Measurements from ENCODE around the gene RIC3.

Gene RIC3

DNA sequence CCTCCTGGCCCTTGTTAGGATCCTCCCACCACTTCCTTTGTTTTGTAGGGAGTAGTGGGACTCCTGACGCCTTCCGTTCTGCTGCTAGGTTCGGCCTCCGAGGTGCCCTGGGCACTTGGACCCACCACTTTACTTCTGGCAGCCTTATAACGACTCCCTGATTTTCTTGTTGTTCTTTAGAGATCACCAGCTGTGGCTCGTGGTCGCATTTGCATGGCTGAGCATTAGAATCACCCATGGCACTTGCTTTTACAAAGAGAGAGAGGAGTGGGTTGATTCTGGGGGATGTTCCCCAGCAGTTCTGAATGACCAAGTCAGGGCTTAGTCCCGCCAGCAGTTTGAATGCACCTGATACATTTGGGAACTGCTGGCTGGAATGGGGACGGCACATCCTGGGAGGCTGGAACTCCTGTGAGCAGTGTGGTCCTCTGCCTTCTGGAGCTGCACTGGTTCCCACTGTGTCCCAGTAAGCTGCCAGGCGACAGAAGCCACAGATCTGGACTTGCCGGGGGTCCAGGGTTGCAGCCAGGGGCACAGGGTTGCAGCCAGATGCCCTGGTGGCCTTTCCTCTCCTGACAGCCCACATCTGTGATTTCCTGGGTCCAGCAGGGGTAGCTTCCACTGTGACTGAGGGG, 83.7 kb downstream of the RIC3 start:
- Histone ChIP-seq H3K23ac (ENCODE audit: low read length) (no peak overlapping the region), H3K4me3 (ENCODE audit: low read length) (no peak overlapping the region), H3K4me1 (ENCODE audit: control insufficient read depth, low read depth, low read length) (peaks cover 10% of the 10 kb centered on the region), H3K9ac (ENCODE audit: low read length) (no peak overlapping the region), H3K36me3 (ENCODE audit: control insufficient read depth, insufficient read depth, low read length) (no peaks in the 10 kb centered on the region), H3K79me1 (ENCODE audit: low read length) (peaks cover 18% of the 10 kb centered on the region), H3K4me2 (ENCODE audit: low read length) (no peak overlapping the region), H3K27ac (ENCODE audit: low read depth, low read length) (no peak overlapping the region), H2BK120ac (ENCODE audit: low read depth, low read length) (no peak overlapping the region), H2AK5ac (ENCODE audit: low read length) (no peak overlapping the region), H2BK15ac (replicated peaks; ENCODE audit: low read depth) (no peak overlapping the region), H3K18ac (ENCODE audit: low read length) (no peak overlapping the region), H3K27me3 (ENCODE audit: insufficient read depth, low read length, poor library complexity) (no peaks in the 10 kb centered on the region), H3K56ac (ENCODE audit: low read length) (peak overlapping the region; percentile 17), H4K8ac (ENCODE audit: low read depth, low read length) (no peak overlapping the region), H3K79me2 (ENCODE audit: control insufficient read depth, insufficient read depth, low read length) (no peaks in the 10 kb centered on the region), H3K4ac (ENCODE audit: low read depth, low read length) (no peak overlapping the region), H4K5ac (ENCODE audit: low read length) (no peak overlapping the region), H2BK5ac (ENCODE audit: low read length) (no peak overlapping the region)
- no CpG with 5 or more reads among the region's 11 CpGs for WGBS (ENCODE audit: extremely low coverage, insufficient coverage, low lambda C conversion rate)
- no peak for DNase-seq

DNA sequence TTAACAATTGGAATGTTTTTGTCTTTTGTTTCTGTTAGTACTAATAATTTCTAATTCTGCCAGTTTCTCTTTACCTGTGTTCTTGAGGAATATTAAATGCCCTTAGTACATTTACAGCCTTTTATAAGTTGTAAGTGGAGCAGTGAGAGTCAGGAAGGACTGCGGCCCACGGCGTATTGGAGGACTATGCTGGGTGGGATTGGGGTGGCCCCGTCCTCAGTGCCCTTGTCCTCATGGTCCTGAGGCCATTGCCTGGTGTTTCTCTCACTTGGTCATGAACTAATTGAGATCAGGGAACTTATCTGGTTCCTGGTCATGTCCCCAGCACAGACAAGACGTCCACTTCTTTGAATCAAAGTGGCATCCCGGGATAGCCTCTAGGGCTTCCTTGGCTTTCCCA, 84.5 kb downstream of the RIC3 start:
- Histone ChIP-seq H3K79me2 (ENCODE audit: control insufficient read depth, insufficient read depth, low read length) (no peaks in the 10 kb centered on the region), H4K8ac (ENCODE audit: low read depth, low read length) (no peak overlapping the region), H3K36me3 (ENCODE audit: control insufficient read depth, insufficient read depth, low read length) (no peaks in the 10 kb centered on the region), H3K18ac (ENCODE audit: low read length) (no peak overlapping the region), H3K56ac (ENCODE audit: low read length) (no peak overlapping the region), H2AK5ac (ENCODE audit: low read length) (no peak overlapping the region), H3K9ac (ENCODE audit: low read length) (no peak overlapping the region), H3K4me3 (ENCODE audit: low read length) (no peak overlapping the region), H2BK5ac (ENCODE audit: low read length) (no peak overlapping the region), H3K4me1 (ENCODE audit: control insufficient read depth, low read depth, low read length) (peaks cover 10% of the 10 kb centered on the region), H3K4ac (ENCODE audit: low read depth, low read length) (no peak overlapping the region), H4K5ac (ENCODE audit: low read length) (no peak overlapping the region), H3K79me1 (ENCODE audit: low read length) (peaks cover 18% of the 10 kb centered on the region), H3K27ac (ENCODE audit: low read depth, low read length) (no peak overlapping the region), H3K27me3 (ENCODE audit: insufficient read depth, low read length, poor library complexity) (no peaks in the 10 kb centered on the region), H2BK120ac (ENCODE audit: low read depth, low read length) (no peak overlapping the region), H3K4me2 (ENCODE audit: low read length) (no peak overlapping the region), H2BK15ac (replicated peaks; ENCODE audit: low read depth) (no peak overlapping the region), H3K23ac (ENCODE audit: low read length) (no peak overlapping the region)
- whole genome bisulfite sequencing (ENCODE audit: extremely low coverage, insufficient coverage, low lambda C conversion rate) = no CpG with 5 or more reads among the region's 6 CpGs
- DNase-seq = no peak

DNA sequence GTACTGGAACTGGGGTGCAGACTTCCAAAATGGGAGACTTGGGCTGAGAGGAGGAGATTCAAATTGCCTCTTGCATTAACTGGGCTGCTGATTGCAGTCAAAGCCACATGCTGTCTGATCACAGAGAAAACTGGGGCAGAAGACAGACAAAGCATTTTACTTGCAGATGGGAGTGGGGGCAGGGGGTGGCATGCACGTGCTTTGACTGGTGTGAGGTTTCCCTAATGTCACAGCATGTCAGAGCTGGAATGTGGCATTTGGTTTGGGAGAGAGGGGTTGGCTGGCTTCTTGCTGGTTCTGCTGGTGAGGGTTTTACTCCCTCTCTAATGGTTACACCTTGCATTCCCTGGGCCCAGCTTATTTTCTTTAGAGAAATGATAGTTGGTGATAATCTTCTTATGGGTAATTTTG, 84.9 kb downstream of the RIC3 start:
- H3K79me2 ChIP-seq (ENCODE audit: control insufficient read depth, insufficient read depth, low read length) = no peaks in the 10 kb centered on the region
- H2BK120ac ChIP-seq (ENCODE audit: low read depth, low read length) = no peak overlapping the region
- H3K4ac ChIP-seq (ENCODE audit: low read depth, low read length) = no peak overlapping the region
- no CpG with 5 or more reads among the region's 1 CpG for WGBS (ENCODE audit: extremely low coverage, insufficient coverage, low lambda C conversion rate)
- H3K36me3 ChIP-seq (ENCODE audit: control insufficient read depth, insufficient read depth, low read length) = no peaks in the 10 kb centered on the region
- no peak overlapping the region for H4K8ac ChIP-seq (ENCODE audit: low read depth, low read length)
- H2BK15ac ChIP-seq (replicated peaks; ENCODE audit: low read depth) = no peak overlapping the region
- H4K5ac ChIP-seq (ENCODE audit: low read length) = no peak overlapping the region
- H3K79me1 ChIP-seq (ENCODE audit: low read length) = peaks cover 18% of the 10 kb centered on the region
- peaks cover 10% of the 10 kb centered on the region for H3K4me1 ChIP-seq (ENCODE audit: control insufficient read depth, low read depth, low read length)
- H3K4me3 ChIP-seq (ENCODE audit: low read length) = no peak overlapping the region
- H3K56ac ChIP-seq (ENCODE audit: low read length) = peak overlapping the region; percentile 4
- H3K23ac ChIP-seq (ENCODE audit: low read length) = no peak overlapping the region
- no peak overlapping the region for H3K18ac ChIP-seq (ENCODE audit: low read length)
- no peaks in the 10 kb centered on the region for H3K27me3 ChIP-seq (ENCODE audit: insufficient read depth, low read length, poor library complexity)
- DNase-seq = peak; percentile 52
- H2BK5ac ChIP-seq (ENCODE audit: low read length) = no peak overlapping the region
- H2AK5ac ChIP-seq (ENCODE audit: low read length) = no peak overlapping the region
- H3K9ac ChIP-seq (ENCODE audit: low read length) = peak overlapping the region; percentile 0
- no peak overlapping the region for H3K4me2 ChIP-seq (ENCODE audit: low read length)
- no peak overlapping the region for H3K27ac ChIP-seq (ENCODE audit: low read depth, low read length)

DNA sequence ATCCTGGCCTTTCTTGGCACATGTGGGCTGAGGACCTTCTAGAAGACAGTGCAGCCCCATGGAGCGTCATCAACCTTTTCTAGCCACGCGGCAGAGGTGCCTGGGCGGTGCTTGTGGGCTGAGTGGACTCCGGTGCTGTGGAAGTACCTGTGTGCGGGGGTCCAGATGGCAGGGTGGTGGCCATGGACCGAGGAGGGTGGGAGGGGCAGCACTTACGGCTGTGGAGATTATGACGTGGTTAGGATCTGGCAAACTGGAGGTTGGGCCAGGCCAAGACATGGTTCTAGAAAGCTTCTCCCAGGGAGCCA, 85.8 kb downstream of the RIC3 start:
- Histone ChIP-seq H3K79me1 (ENCODE audit: low read length) (peaks cover 18% of the 10 kb centered on the region), H3K56ac (ENCODE audit: low read length) (no peak overlapping the region), H3K4ac (ENCODE audit: low read depth, low read length) (no peak overlapping the region), H3K27ac (ENCODE audit: low read depth, low read length) (no peak overlapping the region), H3K4me2 (ENCODE audit: low read length) (no peak overlapping the region), H2BK5ac (ENCODE audit: low read length) (no peak overlapping the region), H3K36me3 (ENCODE audit: control insufficient read depth, insufficient read depth, low read length) (no peaks in the 10 kb centered on the region), H3K18ac (ENCODE audit: low read length) (no peak overlapping the region), H3K4me3 (ENCODE audit: low read length) (no peak overlapping the region), H4K8ac (ENCODE audit: low read depth, low read length) (no peak overlapping the region), H4K5ac (ENCODE audit: low read length) (no peak overlapping the region), H2BK15ac (replicated peaks; ENCODE audit: low read depth) (no peak overlapping the region), H3K9ac (ENCODE audit: low read length) (no peak overlapping the region), H2BK120ac (ENCODE audit: low read depth, low read length) (no peak overlapping the region), H3K4me1 (ENCODE audit: control insufficient read depth, low read depth, low read length) (peaks cover 10% of the 10 kb centered on the region), H3K27me3 (ENCODE audit: insufficient read depth, low read length, poor library complexity) (no peaks in the 10 kb centered on the region), H3K23ac (ENCODE audit: low read length) (no peak overlapping the region), H2AK5ac (ENCODE audit: low read length) (no peak overlapping the region), H3K79me2 (ENCODE audit: control insufficient read depth, insufficient read depth, low read length) (no peaks in the 10 kb centered on the region)
- DNase-seq = no peak
- WGBS (ENCODE audit: extremely low coverage, insufficient coverage, low lambda C conversion rate) = no CpG with 5 or more reads among the region's 9 CpGs

DNA sequence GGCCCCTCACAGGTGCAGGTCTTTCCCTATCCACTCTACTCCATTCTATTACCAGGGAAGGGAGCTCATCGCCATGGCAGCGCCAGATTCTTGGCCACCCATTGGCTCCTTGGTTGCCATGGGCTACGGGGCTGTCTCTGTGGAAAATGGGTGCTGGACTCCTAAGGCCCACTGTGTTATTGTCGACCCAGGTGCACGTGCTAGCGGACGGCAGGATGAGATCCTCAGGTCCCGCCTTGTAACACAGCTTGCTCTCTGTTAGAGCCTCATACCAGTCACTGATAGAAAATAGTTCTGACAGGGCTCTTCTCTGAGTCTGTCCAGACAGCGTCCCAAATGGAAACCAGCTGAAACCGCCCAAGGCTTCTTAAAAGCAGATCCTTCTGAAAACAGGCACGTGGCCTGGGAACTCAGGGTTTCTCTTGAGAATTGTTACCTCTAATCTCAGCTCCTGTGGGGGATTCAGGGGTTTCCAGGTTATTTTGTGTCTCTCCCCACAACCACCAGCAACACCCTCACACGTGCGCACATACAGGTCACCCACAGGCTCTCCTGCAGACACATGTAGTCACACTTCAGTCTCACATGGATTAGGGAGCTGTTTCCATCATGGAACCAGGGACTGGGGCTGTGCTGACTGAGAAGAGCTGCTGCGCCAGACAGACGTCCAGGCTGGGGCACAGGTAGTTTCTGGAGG, 86.3 kb downstream of the RIC3 start:
- Histone ChIP-seq H3K4me1 (ENCODE audit: control insufficient read depth, low read depth, low read length) (peaks cover 10% of the 10 kb centered on the region), H3K4me3 (ENCODE audit: low read length) (no peak overlapping the region), H3K18ac (ENCODE audit: low read length) (no peak overlapping the region), H3K27me3 (ENCODE audit: insufficient read depth, low read length, poor library complexity) (no peaks in the 10 kb centered on the region), H2AK5ac (ENCODE audit: low read length) (no peak overlapping the region), H4K5ac (ENCODE audit: low read length) (no peak overlapping the region), H2BK15ac (replicated peaks; ENCODE audit: low read depth) (no peak overlapping the region), H3K4me2 (ENCODE audit: low read length) (no peak overlapping the region), H3K36me3 (ENCODE audit: control insufficient read depth, insufficient read depth, low read length) (no peaks in the 10 kb centered on the region), H3K56ac (ENCODE audit: low read length) (no peak overlapping the region), H3K27ac (ENCODE audit: low read depth, low read length) (no peak overlapping the region), H3K79me2 (ENCODE audit: control insufficient read depth, insufficient read depth, low read length) (no peaks in the 10 kb centered on the region), H2BK5ac (ENCODE audit: low read length) (no peak overlapping the region), H3K23ac (ENCODE audit: low read length) (no peak overlapping the region), H3K79me1 (ENCODE audit: low read length) (peaks cover 14% of the 10 kb centered on the region), H4K8ac (ENCODE audit: low read depth, low read length) (no peak overlapping the region), H2BK120ac (ENCODE audit: low read depth, low read length) (no peak overlapping the region), H3K9ac (ENCODE audit: low read length) (no peak overlapping the region), H3K4ac (ENCODE audit: low read depth, low read length) (no peak overlapping the region)
- peak; percentile 67 for DNase-seq
- no CpG with 5 or more reads among the region's 15 CpGs for WGBS (ENCODE audit: extremely low coverage, insufficient coverage, low lambda C conversion rate)

Measured in mesendoderm (in vitro differentiated cells).